GM19240 (cell line): ENCODE data around the gene PRPF40B.
"Not testable (repeated sequence)": the region's sequence is repeated elsewhere in the genome, so short reads cannot be mapped to it uniquely, and the experiment has no call there.

Experiments
- DNase-seq: peaks from one replicate; pipeline ENCODE4 v3.0.0; 2011; ENCODE audit warnings: low spot score; ENCODE audit not compliant: insufficient read length

The PRPF40B gene

GRCh38 chr12:49609059-49609874 lies 14.1 kb upstream of the PRPF40B start:
- no peak for DNase-seq

- no peak for DNase-seq
Observed at GRCh38 chr12:49609875-49610154, 13.5 kb upstream of the PRPF40B start.

DNA sequence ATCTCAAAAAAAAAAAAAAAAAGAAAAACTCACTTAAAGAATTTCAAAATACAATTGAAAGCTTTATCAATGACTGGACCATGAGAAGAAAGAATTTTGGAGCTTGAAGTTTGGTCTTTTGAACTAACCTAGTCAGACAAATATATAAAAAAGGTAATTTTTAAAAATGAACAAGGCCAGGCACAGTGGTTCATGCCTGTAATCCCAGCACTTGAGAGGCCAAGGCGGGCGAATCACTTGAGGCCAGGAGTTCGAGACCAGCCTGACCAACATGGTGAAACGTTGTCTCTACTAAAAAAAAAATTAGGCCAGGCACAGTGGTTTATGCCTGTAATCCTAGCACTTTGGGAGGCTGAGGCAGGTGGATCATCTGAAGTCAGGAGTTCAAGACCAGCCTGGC lies 12.6 kb upstream of the PRPF40B start:
- not testable (repeated sequence) for DNase-seq

GRCh38 chr12:49612210-49612609 lies 11.2 kb upstream of the PRPF40B start:
- no peak for DNase-seq

GRCh38 chr12:49615725-49616124 lies 7.6 kb upstream of the PRPF40B start:
- DNase-seq = no peak

GRCh38 chr12:49616533-49617219 lies 6.7 kb upstream of the PRPF40B start:
- no peak for DNase-seq

DNA sequence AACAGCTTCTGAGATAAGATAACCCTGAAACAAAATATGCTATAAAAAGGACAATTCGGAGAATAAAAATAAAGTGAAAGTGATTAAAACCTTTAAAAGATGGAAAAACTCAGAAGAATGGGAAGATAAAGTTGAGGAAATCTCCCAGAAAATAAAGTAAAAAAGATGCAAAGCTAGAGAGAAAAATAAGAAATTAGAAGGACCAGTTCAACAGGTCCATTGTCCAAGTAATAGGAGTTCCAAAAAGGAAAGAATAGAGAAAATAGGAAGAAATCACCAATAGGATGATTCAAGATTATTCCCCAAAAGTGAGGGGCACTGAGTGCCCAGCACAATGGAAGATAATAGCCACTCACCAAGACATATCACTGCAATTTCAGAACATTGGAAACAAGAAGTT lies 4.8 kb upstream of the PRPF40B start:
- DNase-seq = no peak

DNA sequence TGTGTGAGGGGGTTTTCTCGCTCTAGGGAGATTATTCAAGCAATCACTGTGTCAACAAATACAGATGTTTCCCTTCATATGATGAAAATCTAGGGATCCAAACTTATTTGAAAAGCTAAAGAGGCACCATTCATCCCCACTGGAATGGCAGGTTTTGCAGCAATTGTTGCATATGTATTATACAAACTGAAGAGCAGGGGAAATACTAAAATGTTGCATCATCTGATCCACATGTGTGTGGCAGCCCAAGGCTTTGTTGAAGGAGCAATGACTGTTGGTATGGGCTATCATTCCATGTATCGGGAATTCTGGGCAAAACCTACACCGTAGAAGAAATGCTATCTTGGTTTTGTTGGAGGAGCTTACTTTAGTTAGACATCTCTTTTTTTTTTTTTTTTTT lies 4.1 kb upstream of the PRPF40B start:
- no peak for DNase-seq

GRCh38 chr12:49621651-49622500 lies 1.5 kb upstream of the PRPF40B start:
- no peak for DNase-seq

DNA sequence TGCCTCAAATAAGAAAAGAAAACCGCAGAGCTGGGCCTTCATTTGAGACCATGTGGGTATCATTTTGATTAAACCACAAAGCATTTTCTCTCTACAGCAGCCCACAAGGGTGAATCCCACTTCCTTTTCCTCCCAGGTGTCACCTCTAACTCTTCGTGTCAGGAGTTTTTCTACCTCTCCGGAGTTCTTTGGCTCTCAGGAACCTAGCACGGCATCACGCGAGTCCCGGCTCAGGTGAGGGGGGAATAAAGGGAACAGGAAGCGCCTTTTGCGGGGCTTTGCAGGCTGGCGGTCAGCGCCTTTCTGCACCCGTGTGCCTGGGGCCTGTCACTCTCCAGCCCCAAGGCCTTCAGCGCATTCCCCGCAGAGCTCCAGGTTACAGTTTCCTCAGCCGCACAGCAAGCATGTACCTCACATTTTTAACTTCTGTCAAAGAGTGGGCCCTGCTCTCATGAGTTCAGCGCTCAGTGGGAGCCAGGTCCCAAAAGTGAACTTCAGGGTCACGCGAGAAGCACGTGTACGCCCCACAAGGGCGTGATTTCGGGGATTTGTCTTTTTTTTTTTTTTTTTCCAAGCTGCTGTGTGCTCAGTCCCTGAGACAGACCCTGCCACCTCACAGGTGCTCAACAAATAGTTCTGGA lies 740 bp upstream of the PRPF40B start:
- DNase-seq = peak; percentile 31

DNA sequence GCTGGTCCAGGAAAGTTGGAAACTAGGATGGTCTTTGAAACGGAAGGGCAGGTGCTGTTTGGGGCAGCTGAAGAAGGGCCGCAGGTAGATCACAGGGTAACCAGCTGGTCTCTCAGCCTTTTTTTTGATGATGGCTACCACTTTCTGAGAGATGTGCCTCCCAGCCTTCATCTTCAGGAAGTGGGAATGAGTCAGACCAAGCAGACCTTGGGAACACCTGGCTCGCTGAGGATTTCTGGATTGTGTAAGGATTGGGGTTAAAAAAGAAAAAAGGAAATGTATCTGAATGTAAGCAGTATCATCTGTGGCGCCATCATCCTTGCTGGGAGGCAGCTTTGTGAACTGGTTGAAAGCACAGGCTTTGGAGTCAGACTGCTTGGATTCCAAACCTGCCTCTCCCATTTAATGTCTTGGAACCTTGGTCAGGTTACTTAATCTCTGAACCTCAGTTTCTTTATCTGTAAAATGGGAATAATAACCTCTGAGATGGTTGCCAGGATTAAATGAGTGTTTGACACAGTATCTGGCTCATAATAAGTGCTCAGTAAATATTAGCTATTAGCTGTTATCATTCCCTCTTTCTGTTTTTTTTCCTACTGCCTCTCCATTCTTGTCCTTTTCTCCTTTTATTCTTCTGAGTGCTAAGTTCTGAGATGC lies 1.7 kb downstream of the PRPF40B start:
- DNase-seq = no peak

DNA sequence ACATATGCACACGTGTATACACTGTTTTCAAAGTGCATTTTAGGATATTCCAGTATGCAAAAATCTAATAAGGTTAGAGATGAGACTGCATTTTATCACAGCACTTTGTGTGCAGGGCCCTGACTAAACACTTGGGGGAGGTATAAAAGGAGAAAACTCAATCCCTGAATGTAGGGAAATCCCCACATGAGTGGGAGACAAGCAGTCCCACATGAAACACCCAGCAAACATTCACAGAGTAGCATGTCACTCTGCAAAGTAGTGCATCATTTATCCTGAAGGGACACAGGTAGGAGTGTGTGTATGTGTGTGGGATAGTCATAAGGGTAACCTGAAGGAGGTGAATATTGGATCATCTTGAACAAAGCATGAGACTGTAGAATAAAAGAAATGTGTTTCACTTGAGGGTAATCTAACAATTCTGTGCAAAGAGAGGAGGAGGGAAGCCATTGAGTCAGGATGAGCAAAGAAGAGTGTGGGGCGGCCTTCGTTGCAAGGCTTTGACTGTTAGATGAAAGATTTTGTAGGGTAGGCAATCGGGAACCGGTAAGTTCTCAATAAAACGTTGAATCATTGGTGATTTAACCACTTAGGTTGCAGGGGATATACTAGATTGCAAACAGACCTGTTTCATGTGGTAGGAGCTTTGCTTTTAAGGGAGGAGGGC lies 2.9 kb downstream of the PRPF40B start:
- no peak for DNase-seq

- DNase-seq = no peak
Observed at GRCh38 chr12:49626836-49627235, 3.5 kb downstream of the PRPF40B start.

DNA sequence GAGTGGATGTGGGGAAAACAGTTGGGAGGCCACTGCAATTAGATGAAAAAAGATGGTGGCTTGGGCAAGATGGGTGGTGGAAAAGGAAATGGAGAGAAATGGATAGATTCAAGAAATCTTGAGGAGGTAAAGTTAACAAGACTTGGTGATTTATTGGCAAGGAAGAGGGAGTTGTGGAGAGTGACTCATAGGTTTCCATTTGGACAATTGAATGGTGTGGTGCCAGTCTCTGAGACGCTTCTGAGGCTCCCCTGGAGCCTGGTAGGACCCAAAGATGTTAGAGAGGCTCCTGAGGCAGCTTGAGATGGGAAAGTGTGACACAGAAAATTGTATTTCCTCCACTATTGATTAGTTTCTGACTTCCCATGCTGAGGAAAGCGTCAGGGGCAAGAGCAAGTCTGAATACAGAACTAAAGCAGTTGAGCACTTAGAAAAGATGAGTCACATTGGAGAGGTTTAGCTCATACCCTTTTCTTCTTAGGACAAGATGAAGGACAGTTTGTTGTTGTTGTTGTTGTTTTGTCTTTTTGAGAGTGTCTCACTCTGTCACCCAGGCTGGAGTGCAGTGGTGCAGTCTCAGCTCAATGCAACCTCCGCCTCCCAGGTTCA lies 4.5 kb downstream of the PRPF40B start:
- DNase-seq = no peak

DNA sequence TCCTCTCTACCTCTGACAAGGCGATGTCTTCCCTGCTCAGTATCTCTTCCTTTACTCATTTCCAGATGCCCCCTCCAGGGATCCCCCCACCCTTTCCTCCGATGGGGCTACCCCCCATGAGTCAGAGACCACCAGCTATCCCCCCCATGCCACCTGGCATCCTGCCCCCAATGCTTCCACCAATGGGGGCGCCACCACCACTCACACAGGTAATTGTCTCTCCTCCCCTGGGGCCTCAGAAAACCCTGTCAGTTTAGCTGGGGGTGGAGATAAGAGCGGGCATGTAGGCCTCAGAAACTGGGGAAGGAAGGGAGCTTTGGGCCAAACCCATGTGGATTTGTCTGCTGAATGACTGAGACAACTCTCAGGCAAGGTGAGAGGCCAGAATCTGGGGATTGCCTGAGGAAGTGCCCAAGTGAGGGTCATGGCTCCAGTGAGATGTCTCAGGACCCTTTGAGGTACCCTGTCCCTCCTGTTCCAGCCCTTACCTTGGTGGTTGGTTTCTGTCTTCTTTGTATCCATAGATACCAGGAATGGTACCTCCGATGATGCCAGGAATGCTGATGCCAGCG lies 8.1 kb downstream of the PRPF40B start:
- DNase-seq = no peak

DNA sequence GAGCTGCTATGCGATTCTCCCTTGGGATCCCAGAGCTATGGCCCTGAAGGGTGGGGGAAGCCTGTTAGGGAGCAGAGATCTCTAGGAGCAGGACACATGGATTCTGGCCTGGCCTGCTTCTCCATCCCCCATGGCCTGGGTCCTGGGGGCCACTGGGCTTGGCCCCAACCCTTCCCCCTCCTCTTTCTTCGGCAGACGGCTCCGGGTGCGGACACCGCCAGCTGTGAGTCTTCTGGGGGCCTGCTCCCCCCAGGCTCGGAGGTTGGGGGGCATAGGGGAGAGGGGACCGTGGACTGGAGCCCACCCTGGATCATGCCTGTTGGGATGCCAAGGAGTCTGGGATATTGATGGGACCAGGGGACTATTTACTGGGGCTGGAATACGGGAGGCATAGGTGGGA lies 9.0 kb downstream of the PRPF40B start:
- no peak for DNase-seq

- DNase-seq = no peak
Observed at GRCh38 chr12:49632986-49633702, 9.8 kb downstream of the PRPF40B start.

GRCh38 chr12:49633703-49634345 lies 10.5 kb downstream of the PRPF40B start:
- no peak for DNase-seq

DNA sequence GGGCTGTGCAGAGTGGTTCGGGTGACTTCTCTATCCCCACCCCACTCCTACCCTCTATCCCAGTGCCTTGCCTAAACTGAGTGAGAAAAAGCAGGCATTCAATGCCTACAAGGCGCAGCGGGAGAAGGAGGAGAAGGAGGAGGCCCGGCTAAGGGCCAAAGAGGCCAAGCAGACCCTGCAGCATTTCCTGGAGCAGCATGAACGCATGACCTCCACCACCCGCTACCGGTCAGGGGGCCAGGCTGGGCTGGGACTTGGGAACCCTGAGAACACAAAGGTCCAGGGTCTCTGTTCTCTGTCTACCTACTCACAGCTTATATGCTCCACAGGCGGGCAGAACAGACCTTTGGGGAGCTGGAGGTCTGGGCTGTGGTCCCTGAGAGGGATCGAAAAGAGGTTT lies 11.7 kb downstream of the PRPF40B start:
- no peak for DNase-seq
